Measurements from ENCODE around the gene AUNIP. TPM values are rescaled to one million over a fixed set of nuclear protein-coding genes. Genes with fewer than 3 reads are reported as not detected.
"Not testable (repeated sequence)": the region's sequence is repeated elsewhere in the genome, so short reads cannot be mapped to it uniquely, and the experiment has no call there.

Gene AUNIP
- total RNA-seq, 4 donors from 2014 or later: not detected

GRCh38 chr1:25856856-25857255 is 2.4 kb downstream of the AUNIP start:
- no peak for ATAC-seq (ENCODE audit: low FRiP score)
- TF ChIP-seq, protein P1, sequence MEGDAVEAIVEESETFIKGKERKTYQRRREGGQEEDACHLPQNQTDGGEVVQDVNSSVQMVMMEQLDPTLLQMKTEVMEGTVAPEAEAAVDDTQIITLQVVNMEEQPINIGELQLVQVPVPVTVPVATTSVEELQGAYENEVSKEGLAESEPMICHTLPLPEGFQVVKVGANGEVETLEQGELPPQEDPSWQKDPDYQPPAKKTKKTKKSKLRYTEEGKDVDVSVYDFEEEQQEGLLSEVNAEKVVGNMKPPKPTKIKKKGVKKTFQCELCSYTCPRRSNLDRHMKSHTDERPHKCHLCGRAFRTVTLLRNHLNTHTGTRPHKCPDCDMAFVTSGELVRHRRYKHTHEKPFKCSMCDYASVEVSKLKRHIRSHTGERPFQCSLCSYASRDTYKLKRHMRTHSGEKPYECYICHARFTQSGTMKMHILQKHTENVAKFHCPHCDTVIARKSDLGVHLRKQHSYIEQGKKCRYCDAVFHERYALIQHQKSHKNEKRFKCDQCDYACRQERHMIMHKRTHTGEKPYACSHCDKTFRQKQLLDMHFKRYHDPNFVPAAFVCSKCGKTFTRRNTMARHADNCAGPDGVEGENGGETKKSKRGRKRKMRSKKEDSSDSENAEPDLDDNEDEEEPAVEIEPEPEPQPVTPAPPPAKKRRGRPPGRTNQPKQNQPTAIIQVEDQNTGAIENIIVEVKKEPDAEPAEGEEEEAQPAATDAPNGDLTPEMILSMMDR (IDR thresholded peaks at IDR 0.05): no peak
- DNase-seq (ENCODE audit: low spot score): no peak

DNA sequence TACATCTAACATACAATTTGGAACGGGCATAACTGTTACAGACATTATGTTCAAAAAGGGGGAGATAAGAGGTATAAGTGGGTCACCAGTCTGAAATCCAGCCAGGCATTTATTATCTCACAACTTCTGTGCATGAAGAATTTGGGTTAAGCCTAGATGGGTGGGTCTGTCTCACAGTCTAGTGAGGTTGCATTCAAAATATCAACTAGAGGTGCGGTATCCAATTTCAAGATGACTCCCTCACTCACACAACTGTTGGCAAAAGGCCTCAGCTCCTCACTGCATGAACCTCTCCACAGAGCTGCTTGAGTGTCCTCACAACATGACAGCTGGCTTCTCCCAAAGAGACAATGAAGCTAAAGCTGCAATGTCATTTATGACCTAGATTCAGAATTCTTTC is 4.7 kb downstream of the AUNIP start:
- TF ChIP-seq, protein P1 (IDR thresholded peaks at IDR 0.05): no peak
- ATAC-seq (ENCODE audit: low FRiP score) (no peak), DNase-seq (ENCODE audit: low spot score) (no peak)

DNA sequence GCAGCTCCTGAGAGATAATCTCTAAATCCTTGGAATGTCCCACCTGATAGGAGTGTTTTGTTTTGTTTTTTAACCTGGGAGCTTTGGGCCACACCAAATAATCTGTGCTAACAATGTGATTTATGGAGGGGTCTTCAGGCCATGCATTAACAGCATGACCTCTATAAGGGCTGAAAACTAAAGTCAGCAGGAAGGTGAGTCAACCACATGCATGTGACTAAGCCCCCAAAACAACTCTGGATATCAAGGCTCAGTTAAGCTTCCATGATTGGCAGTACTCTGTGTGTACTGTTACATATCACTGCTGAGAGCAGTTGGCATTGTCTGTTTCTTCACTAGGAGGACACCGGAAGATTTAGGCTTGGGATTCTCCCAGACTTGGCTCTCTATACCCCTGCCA is 10.7 kb downstream of the AUNIP start:
- TF ChIP-seq, protein P1 (IDR thresholded peaks at IDR 0.05): no peak
- ATAC-seq (ENCODE audit: low FRiP score): no peak

GRCh38 chr1:25847929-25848328 is 11.3 kb downstream of the AUNIP start:
- DNase-seq (ENCODE audit: low spot score) (no peak), ATAC-seq (ENCODE audit: low FRiP score) (no peak)
- TF ChIP-seq, protein P1 (IDR thresholded peaks at IDR 0.05): no peak

More for the DNA sequence above, 10.7 kb downstream of the AUNIP start:
- no peak for DNase-seq (ENCODE audit: low spot score)

DNA sequence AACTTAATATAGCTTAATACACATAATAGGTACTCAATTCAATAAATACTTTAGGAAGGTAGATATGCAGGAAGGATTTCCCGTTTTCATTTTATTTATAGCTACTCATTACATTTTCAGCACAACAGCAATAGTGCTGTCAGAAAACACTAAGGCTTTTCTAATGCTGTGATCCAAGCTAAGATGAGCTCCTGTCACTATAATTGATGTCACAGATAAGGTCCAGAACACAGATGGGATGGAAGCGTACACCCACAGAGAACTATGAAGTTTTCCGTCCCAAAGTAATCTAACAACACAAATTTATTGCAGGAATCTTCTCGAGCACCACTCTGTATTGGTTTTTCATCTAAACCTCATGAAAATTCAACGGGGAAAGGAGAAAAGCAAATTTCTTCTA is 13.6 kb downstream of the AUNIP start:
- ATAC-seq (ENCODE audit: low FRiP score): no peak

DNA sequence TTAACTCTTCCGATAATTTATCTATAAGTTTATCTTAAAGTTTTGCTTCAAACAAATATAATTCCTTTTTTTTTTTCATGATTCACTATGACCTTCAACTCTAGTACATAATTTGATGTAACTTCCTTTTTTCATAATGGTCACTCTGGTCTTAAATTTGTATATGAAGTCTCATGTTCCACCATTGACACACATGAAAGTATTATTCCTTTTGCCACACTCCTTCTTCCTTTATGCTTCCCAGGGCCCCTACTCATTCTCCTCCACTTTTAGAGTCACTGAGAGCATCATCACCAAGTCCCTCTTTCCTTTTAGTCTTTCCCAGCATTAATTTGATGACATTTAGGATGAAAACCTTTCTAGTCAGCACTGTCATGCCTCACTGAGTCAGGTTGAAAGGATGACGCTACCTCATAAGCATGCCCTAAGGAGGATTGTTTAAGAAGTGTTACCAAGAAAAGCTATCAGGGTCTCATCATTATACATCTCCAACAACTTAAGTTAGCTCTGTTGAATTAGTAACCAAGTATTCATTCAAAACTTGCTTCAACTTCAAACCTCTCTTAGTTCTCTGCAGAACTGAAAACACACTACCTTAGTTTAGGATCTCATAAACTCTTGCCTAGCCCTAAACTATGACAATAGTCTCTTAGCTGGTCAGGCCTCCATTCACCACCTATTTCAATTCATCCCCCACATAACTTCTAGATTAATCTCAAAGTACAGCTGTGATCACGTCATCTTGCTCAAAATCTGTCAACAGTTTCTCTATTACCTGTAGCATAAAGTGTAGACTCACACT is 14.5 kb downstream of the AUNIP start:
- TF ChIP-seq, protein P1 (IDR thresholded peaks at IDR 0.05): no peak
- ATAC-seq (ENCODE audit: low FRiP score) (no peak), DNase-seq (ENCODE audit: low spot score) (no peak)

More for the DNA sequence above, 13.6 kb downstream of the AUNIP start:
- no peak for DNase-seq (ENCODE audit: low spot score)
- TF ChIP-seq, protein P1 (IDR thresholded peaks at IDR 0.05): no peak

GRCh38 chr1:25843483-25843882 is 15.8 kb downstream of the AUNIP start:
- TF ChIP-seq, protein P1 (IDR thresholded peaks at IDR 0.05): no peak
- ATAC-seq (ENCODE audit: low FRiP score) (no peak), DNase-seq (ENCODE audit: low spot score) (no peak)

- not testable (repeated sequence) for DNase-seq (ENCODE audit: low spot score); ATAC-seq (ENCODE audit: low FRiP score)
These were observed 19.4 kb downstream of the AUNIP start for GRCh38 chr1:25839808-25840207.
